HG02623 (cell line): Measurements from ENCODE around the gene ABHD12.

Experiments used
- ATAC-seq: cut with Tn5 transposase; IDR thresholded peaks from one replicate; pipeline ENCODE4 v1.9.1; 2021; ENCODE audit warnings: moderate library complexity; ENCODE audit not compliant: unreplicated experiment

The ABHD12 gene

GRCh38 chr20:25291432-25292133 lies 99.1 kb downstream of the ABHD12 start:
- ATAC-seq: no peak

- ATAC-seq: no peak
These were observed 99.8 kb downstream of the ABHD12 start for GRCh38 chr20:25290646-25291431.

- no peak for ATAC-seq
These were observed 100.6 kb downstream of the ABHD12 start for GRCh38 chr20:25289886-25290597.

- ATAC-seq: peak; percentile 95
These were observed 102.1 kb downstream of the ABHD12 start for GRCh38 chr20:25288291-25289181.

- no peak for ATAC-seq
These were observed 102.9 kb downstream of the ABHD12 start for GRCh38 chr20:25287631-25288290.

GRCh38 chr20:25286917-25287316 lies 103.7 kb downstream of the ABHD12 start:
- no peak for ATAC-seq

- no peak for ATAC-seq
These were observed 104.5 kb downstream of the ABHD12 start for GRCh38 chr20:25285856-25286798.

- no peak for ATAC-seq
These were observed 105.5 kb downstream of the ABHD12 start for GRCh38 chr20:25285091-25285647.

GRCh38 chr20:25284131-25284601 lies 106.5 kb downstream of the ABHD12 start:
- ATAC-seq: no peak

GRCh38 chr20:25283221-25283951 lies 107.2 kb downstream of the ABHD12 start:
- ATAC-seq: no peak

GRCh38 chr20:25282796-25283195 lies 107.8 kb downstream of the ABHD12 start:
- ATAC-seq: no peak

GRCh38 chr20:25282034-25282781 lies 108.4 kb downstream of the ABHD12 start:
- no peak for ATAC-seq

- ATAC-seq: peak; percentile 67
These were observed 109.1 kb downstream of the ABHD12 start for GRCh38 chr20:25281541-25281991.

GRCh38 chr20:25280574-25281535 lies 109.8 kb downstream of the ABHD12 start:
- ATAC-seq: no peak

- ATAC-seq: no peak
These were observed 110.5 kb downstream of the ABHD12 start for GRCh38 chr20:25280051-25280573.

- ATAC-seq: no peak
These were observed 111.2 kb downstream of the ABHD12 start for GRCh38 chr20:25279403-25279802.
